ENCODE data around the gene SLC13A3. TPM values are rescaled to one million over a fixed set of nuclear protein-coding genes. Genes with fewer than 3 reads are reported as not detected.

The SLC13A3 gene
- total and polyA plus RNA-seq, 3 donors from 2014 or later: 3.2 to 9.1 (median 4.1) TPM

DNA sequence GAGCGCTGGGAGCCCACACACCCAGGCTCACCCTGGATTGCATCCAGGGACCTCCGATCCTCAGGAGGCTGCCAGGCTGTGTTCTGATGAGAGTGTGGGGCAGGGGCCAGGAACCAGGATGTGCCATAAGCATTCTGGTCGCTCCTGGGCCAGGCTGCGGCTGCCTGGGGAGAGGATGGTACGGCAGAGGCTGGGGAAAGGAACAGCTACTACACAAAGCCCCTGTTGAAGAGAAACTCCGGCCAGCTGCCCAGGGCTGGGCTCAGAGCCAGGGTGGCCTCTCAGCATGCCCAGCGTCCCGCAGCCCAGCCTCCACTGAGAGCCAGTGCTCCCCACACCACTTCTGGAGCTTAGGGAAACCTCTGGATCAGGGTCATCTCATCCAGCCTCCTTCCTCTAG, 79.1 kb downstream of the SLC13A3 start:
- Histone ChIP-seq H3K4me1 (peaks cover 9% of the 10 kb centered on the region), H3K27ac (no peak overlapping the region), H3K9me3 (no peaks in the 10 kb centered on the region), H3K36me3 (ENCODE audit: low read depth, missing control alignments) (no peaks in the 10 kb centered on the region), H3K27me3 (no peaks in the 10 kb centered on the region), H3K4me3 (no peak overlapping the region)
- TF ChIP-seq, protein P1, sequence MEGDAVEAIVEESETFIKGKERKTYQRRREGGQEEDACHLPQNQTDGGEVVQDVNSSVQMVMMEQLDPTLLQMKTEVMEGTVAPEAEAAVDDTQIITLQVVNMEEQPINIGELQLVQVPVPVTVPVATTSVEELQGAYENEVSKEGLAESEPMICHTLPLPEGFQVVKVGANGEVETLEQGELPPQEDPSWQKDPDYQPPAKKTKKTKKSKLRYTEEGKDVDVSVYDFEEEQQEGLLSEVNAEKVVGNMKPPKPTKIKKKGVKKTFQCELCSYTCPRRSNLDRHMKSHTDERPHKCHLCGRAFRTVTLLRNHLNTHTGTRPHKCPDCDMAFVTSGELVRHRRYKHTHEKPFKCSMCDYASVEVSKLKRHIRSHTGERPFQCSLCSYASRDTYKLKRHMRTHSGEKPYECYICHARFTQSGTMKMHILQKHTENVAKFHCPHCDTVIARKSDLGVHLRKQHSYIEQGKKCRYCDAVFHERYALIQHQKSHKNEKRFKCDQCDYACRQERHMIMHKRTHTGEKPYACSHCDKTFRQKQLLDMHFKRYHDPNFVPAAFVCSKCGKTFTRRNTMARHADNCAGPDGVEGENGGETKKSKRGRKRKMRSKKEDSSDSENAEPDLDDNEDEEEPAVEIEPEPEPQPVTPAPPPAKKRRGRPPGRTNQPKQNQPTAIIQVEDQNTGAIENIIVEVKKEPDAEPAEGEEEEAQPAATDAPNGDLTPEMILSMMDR (IDR thresholded peaks at IDR 0.05): no peak
- no peak for TF ChIP-seq POLR2A (IDR thresholded peaks at IDR 0.05)
- DNase-seq: peak; percentile 75
- intact Hi-C loops (cut with DNase I; ENCODE audit: low total_unique reads): no loop called here
- WGBS, 2 donors: 52 to 60% methylated on average over 8 of the region's 8 CpGs

DNA sequence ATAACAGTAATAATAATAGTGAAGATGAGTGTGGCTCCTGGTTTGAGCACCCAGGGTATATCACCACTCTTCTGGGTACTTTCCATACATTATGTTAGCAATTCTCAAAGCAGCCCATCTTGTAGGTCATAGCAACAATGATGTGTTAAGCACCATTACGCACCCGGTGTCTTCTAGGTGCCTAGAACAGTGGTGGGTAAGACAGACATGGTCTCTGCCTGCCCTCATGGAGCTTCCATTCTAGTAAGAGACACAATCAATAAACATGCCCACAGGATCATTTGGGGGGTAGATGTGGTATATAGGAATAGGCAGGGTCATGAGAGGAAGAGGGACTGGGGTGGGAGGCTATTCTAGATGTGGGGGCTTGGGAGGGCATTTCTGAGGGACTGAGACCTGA, 79.8 kb downstream of the SLC13A3 start:
- Histone ChIP-seq H3K9me3 (no peaks in the 10 kb centered on the region), H3K4me3 (no peak overlapping the region), H3K27me3 (no peaks in the 10 kb centered on the region), H3K36me3 (ENCODE audit: low read depth, missing control alignments) (no peaks in the 10 kb centered on the region), H3K4me1 (peaks cover 9% of the 10 kb centered on the region), H3K27ac (no peak overlapping the region)
- intact Hi-C loops (cut with DNase I; ENCODE audit: low total_unique reads): no loop called here
- TF ChIP-seq, protein P1 (IDR thresholded peaks at IDR 0.05): no peak
- no peak for TF ChIP-seq POLR2A (IDR thresholded peaks at IDR 0.05)
- 95 to 100% methylated on average over 2 of the region's 2 CpGs for WGBS, 2 donors
- no peak for DNase-seq

DNA sequence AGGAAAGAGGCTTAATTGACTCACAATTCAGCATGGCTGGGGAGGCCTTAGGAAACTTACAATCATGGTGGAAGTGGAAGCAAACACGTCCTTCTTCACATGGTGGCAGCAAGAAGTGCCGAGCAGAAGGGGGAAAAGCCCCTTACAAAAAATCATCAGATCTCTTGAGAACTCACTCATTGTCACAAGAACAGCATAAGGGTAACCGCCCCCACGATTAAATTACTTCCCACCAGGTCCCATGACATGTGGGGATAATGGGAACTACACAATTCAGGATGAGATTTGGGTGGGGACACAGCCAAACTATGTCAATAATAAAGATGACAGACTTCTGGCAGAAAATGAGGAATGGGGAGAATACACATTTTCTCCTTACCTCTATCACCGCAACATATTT, 80.3 kb downstream of the SLC13A3 start:
- H3K36me3 ChIP-seq (ENCODE audit: low read depth, missing control alignments): no peaks in the 10 kb centered on the region
- H3K4me3 ChIP-seq: no peak overlapping the region
- no peak overlapping the region for H3K27ac ChIP-seq
- no peaks in the 10 kb centered on the region for H3K9me3 ChIP-seq
- no peak for DNase-seq
- peaks cover 9% of the 10 kb centered on the region for H3K4me1 ChIP-seq
- TF ChIP-seq POLR2A (IDR thresholded peaks at IDR 0.05): no peak
- TF ChIP-seq, protein P1 (IDR thresholded peaks at IDR 0.05): no peak
- intact Hi-C loops (cut with DNase I; ENCODE audit: low total_unique reads): no loop called here
- H3K27me3 ChIP-seq: no peaks in the 10 kb centered on the region
- WGBS, 2 donors: 72 to 83% methylated on average over 5 of the region's 5 CpGs

DNA sequence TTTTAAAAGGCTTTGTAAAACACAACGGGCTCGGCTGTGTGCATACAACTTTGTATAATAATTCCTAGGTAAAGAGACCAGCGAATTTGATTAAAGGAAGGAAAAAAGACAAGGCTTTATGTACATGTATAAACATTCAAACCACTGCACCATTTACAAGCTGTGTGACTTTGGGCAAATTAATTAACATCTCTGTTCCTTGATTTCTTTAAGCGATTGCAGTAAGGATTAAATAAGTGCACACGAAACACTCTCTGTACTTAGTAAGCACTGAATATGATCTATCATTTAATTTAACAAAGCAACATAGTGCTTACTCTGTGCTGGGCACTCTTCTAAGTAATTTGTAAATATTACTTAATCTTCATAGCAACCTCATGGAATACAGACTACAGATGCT, 81.3 kb downstream of the SLC13A3 start:
- peaks cover 9% of the 10 kb centered on the region for H3K4me1 ChIP-seq
- no peak overlapping the region for H3K27ac ChIP-seq
- intact Hi-C loops (cut with DNase I; ENCODE audit: low total_unique reads): no loop called here
- H3K9me3 ChIP-seq: no peaks in the 10 kb centered on the region
- no peak for DNase-seq
- no peak for TF ChIP-seq POLR2A (IDR thresholded peaks at IDR 0.05)
- TF ChIP-seq, protein P1 (IDR thresholded peaks at IDR 0.05): no peak
- no peaks in the 10 kb centered on the region for H3K27me3 ChIP-seq
- H3K4me3 ChIP-seq: no peak overlapping the region
- WGBS, 2 donors: 92 to 93% methylated on average over 5 of the region's 5 CpGs
- no peaks in the 10 kb centered on the region for H3K36me3 ChIP-seq (ENCODE audit: low read depth, missing control alignments)

DNA sequence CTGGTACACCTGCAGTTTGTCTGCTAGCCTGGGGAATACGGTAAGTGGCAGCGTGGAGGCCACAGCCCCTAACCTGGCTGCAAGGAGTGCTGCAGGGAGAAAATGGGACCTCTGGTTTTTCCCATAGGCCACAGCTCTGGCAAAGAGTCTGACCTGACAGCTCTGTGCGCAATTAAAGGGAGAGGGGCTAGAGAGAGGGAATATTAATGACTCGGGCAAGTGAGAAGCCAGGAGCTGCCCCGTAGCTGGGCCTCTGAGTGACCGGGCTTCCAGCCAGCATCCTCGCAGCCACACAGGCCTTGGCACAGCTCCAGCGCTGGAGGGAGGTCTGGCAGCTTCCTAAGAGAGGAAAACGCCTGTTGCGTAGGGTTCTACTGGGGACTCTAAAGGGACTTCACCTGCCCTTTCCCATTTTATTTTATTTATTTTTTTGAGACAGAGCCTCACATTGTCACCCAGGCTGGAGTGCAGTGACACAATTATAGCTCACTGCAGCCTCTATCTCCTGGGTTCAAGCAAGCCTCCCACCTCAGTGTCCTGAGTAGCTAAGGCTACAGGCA, 82.6 kb downstream of the SLC13A3 start:
- H3K27ac ChIP-seq: no peak overlapping the region
- WGBS, 2 donors: 31 to 51% methylated on average over 7 to 10 of the region's 10 CpGs
- intact Hi-C loops (cut with DNase I; ENCODE audit: low total_unique reads): no loop called here

More for the DNA sequence above, 82.6 kb downstream of the SLC13A3 start:
- H3K27me3 ChIP-seq: no peaks in the 10 kb centered on the region
- peaks cover 9% of the 10 kb centered on the region for H3K4me1 ChIP-seq
- H3K36me3 ChIP-seq (ENCODE audit: low read depth, missing control alignments): no peaks in the 10 kb centered on the region
- no peaks in the 10 kb centered on the region for H3K9me3 ChIP-seq
- peak; percentile 94 for DNase-seq
- no peak overlapping the region for H3K4me3 ChIP-seq
- TF ChIP-seq, protein P1 (IDR thresholded peaks at IDR 0.05): no peak
- no peak for TF ChIP-seq POLR2A (IDR thresholded peaks at IDR 0.05)
